ENCODE data around the gene CD2. TPM values are rescaled to one million over a fixed set of nuclear protein-coding genes. Genes with fewer than 3 reads are reported as not detected.

CD2 gene
- polyA plus RNA-seq, 3 donors, result 0.89 to 3.6 (median 2.1) TPM

- no peak overlapping the region for H3K27ac Mint-ChIP-seq
- Histone ChIP-seq H2AFZ (ENCODE audit: insufficient read depth, low read depth, low read length, poor library complexity, severe bottlenecking) (no peak overlapping the region), H3K79me2 (ENCODE audit: insufficient read depth, low read length) (no peaks in the 10 kb centered on the region), H3K9ac (ENCODE audit: insufficient read depth, low read length, poor library complexity, severe bottlenecking) (no peak overlapping the region), H3K4me1 (ENCODE audit: control insufficient read depth in 1 of 2, insufficient read depth in 2 of 2, low read length in 2 of 2) (peaks cover 0 to 7% of the 10 kb centered on the region in 2 donors), H3K36me3 (replicated peaks in 1 of 2; ENCODE audit: control insufficient read depth in 1 of 2, insufficient read depth in 2 of 2, low read length in 2 of 2) (no peaks in the 10 kb centered on the region), H3K27me3 (ENCODE audit: control insufficient read depth in 2 of 2, insufficient read depth in 2 of 2, low read length in 2 of 2) (no peaks in the 10 kb centered on the region), H3K4me3 (replicated peaks in 1 of 3; ENCODE audit: low read depth in 2 of 3, low read length in 3 of 3) (no peak overlapping the region), H3K4me2 (replicated peaks; ENCODE audit: extremely low read depth, low read length, poor library complexity, severe bottlenecking) (no peak overlapping the region), H3K9me3 (replicated peaks in 1 of 2; ENCODE audit: control insufficient read depth in 1 of 2, insufficient read depth in 1 of 2, low read length in 2 of 2) (no peaks in the 10 kb centered on the region), H4K20me1 (ENCODE audit: insufficient read depth, low read length) (no peaks in the 10 kb centered on the region), H3K27ac (ENCODE audit: low read depth in 1 of 2, low read length in 2 of 2) (no peak overlapping the region)
- H3K9me3 Mint-ChIP-seq, result peaks cover 0 to 3% (median 0%) of the 10 kb centered on the region in 7 donors
- peaks cover 2 to 6% (median 4%) of the 10 kb centered on the region in 3 donors for H3K27me3 Mint-ChIP-seq (ENCODE audit: low read depth in 3 of 3)
- 100% methylated on average over 2 of the region's 7 CpGs for WGBS (ENCODE audit: insufficient coverage)
- no peak for TF ChIP-seq CTCF (IDR thresholded peaks at IDR 0.05)
- intact Hi-C loops (cut with micrococcal nuclease), result no loop called here
- no peaks in the 10 kb centered on the region for H3K36me3 Mint-ChIP-seq
- H3K4me3 Mint-ChIP-seq, result no peak overlapping the region
- H3K4me1 Mint-ChIP-seq, result peaks cover 6% of the 10 kb centered on the region
- no peak for DNase-seq
These were observed 44.5 kb upstream of the CD2 start for GRCh38 chr1:116709666-116710167.

- Histone ChIP-seq H3K79me2 (ENCODE audit: insufficient read depth, low read length) (no peaks in the 10 kb centered on the region), H2AFZ (ENCODE audit: insufficient read depth, low read depth, low read length, poor library complexity, severe bottlenecking) (no peak overlapping the region), H4K20me1 (ENCODE audit: insufficient read depth, low read length) (no peaks in the 10 kb centered on the region), H3K4me1 (ENCODE audit: control insufficient read depth in 1 of 2, insufficient read depth in 2 of 2, low read length in 2 of 2) (peaks cover 0 to 7% of the 10 kb centered on the region in 2 donors), H3K4me2 (replicated peaks; ENCODE audit: extremely low read depth, low read length, poor library complexity, severe bottlenecking) (no peak overlapping the region), H3K9ac (ENCODE audit: insufficient read depth, low read length, poor library complexity, severe bottlenecking) (no peak overlapping the region), H3K9me3 (replicated peaks in 1 of 2; ENCODE audit: control insufficient read depth in 1 of 2, insufficient read depth in 1 of 2, low read length in 2 of 2) (no peaks in the 10 kb centered on the region), H3K27ac (ENCODE audit: low read depth in 1 of 2, low read length in 2 of 2) (no peak overlapping the region), H3K27me3 (ENCODE audit: control insufficient read depth in 2 of 2, insufficient read depth in 2 of 2, low read length in 2 of 2) (no peaks in the 10 kb centered on the region), H3K36me3 (replicated peaks in 1 of 2; ENCODE audit: control insufficient read depth in 1 of 2, insufficient read depth in 2 of 2, low read length in 2 of 2) (no peaks in the 10 kb centered on the region), H3K4me3 (replicated peaks in 1 of 3; ENCODE audit: low read depth in 2 of 3, low read length in 3 of 3) (no peak overlapping the region)
- 90% methylated on average over 2 of the region's 2 CpGs for WGBS (ENCODE audit: insufficient coverage)
- H3K36me3 Mint-ChIP-seq, result no peaks in the 10 kb centered on the region
- no peak for TF ChIP-seq CTCF (IDR thresholded peaks at IDR 0.05)
- peaks cover 0 to 3% (median 0%) of the 10 kb centered on the region in 7 donors for H3K9me3 Mint-ChIP-seq
- H3K27ac Mint-ChIP-seq, result no peak overlapping the region
- DNase-seq, result no peak
- intact Hi-C loops (cut with micrococcal nuclease), result no loop called here
- H3K4me3 Mint-ChIP-seq, result no peak overlapping the region
- H3K4me1 Mint-ChIP-seq, result peaks cover 6% of the 10 kb centered on the region
- H3K27me3 Mint-ChIP-seq (ENCODE audit: low read depth in 3 of 3), result peaks cover 2 to 6% (median 4%) of the 10 kb centered on the region in 3 donors
These were observed 43.6 kb upstream of the CD2 start for GRCh38 chr1:116710420-116711262.
